SK-N-SH treated with all-trans-retinoic acid at 6 μM for 48 hours (cell line): ENCODE results near the gene CDCA8.

ENCODE experiments used
- ATAC-seq: fragments of 200-7000 bp; cut with Tn5 transposase; 3 replicates; pipeline ENCODE4 v1.9.1; 2020; ENCODE audit warnings: mild to moderate bottlenecking, moderate library complexity
- ARNTL ChIP-seq: fragments of 450-650 bp; formaldehyde crosslinking; IDR thresholded peaks from 2 replicates; pipeline ENCODE4 v1.5.0; 2020; ENCODE audit warnings: low read depth, mild to moderate bottlenecking, moderate library complexity, borderline replicate concordance
- CREB5 ChIP-seq: fragments of 250-450 bp; sonication (Bioruptor Pico); IDR thresholded peaks from 2 replicates; pipeline ENCODE4 v1.5.1; 2020; ENCODE audit warnings: low read depth, mild to moderate bottlenecking, moderate library complexity
- ESRRG ChIP-seq: fragments of 250-450 bp; sonication (Bioruptor Pico); IDR thresholded peaks from 2 replicates; pipeline ENCODE4 v1.6.1; 2021; ENCODE audit warnings: mild to moderate bottlenecking
- GLIS3 ChIP-seq: fragments of 250-450 bp; sonication (Bioruptor Pico); IDR thresholded peaks from 2 replicates; pipeline ENCODE4 v1.5.0; 2020; ENCODE audit warnings: mild to moderate bottlenecking, moderate library complexity
- ISL1 ChIP-seq: fragments of 250-450 bp; sonication (Bioruptor Pico); IDR thresholded peaks from 2 replicates; pipeline ENCODE4 v2.1.2; 2022; ENCODE audit warnings: mild to moderate bottlenecking, moderate library complexity
- OSR1 ChIP-seq: fragments of 250-450 bp; sonication (Bioruptor Pico); IDR thresholded peaks from 2 replicates; pipeline ENCODE4 v1.8.0; 2022; ENCODE audit warnings: moderate library complexity, mild to moderate bottlenecking, inconsistent platforms
- POU6F1 ChIP-seq: fragments of 250-450 bp; sonication (Bioruptor Pico); IDR thresholded peaks from 2 replicates; pipeline ENCODE4 v1.8.0; 2021; ENCODE audit warnings: low read depth, mild to moderate bottlenecking, moderate library complexity, borderline replicate concordance
- PPARA ChIP-seq: fragments of 250-450 bp; sonication (Bioruptor Pico); IDR thresholded peaks from 2 replicates; pipeline ENCODE4 v1.5.0; 2020; ENCODE audit warnings: mild to moderate bottlenecking, borderline replicate concordance
- RARB ChIP-seq: fragments of 250-450 bp; sonication (Bioruptor Pico); IDR thresholded peaks from 2 replicates; pipeline ENCODE4 v1.8.0; 2021; ENCODE audit warnings: mild to moderate bottlenecking, moderate library complexity
- SNAI2 ChIP-seq: fragments of 250-450 bp; sonication (Bioruptor Pico); IDR thresholded peaks from 2 replicates; pipeline ENCODE4 v1.5.0; 2020; ENCODE audit warnings: mild to moderate bottlenecking, moderate library complexity
- TCF4 ChIP-seq: fragments of 250-450 bp; sonication (Bioruptor Pico); IDR thresholded peaks from 2 replicates; pipeline ENCODE4 v1.8.0; 2021; ENCODE audit warnings: mild to moderate bottlenecking, moderate library complexity, borderline replicate concordance
- TOX ChIP-seq: fragments of 250-450 bp; sonication (Bioruptor Pico); IDR thresholded peaks from 2 replicates; pipeline ENCODE4 v1.8.0; 2021; ENCODE audit warnings: mild to moderate bottlenecking, moderate library complexity, borderline replicate concordance
- ZFP3 ChIP-seq: fragments of 250-450 bp; sonication (Bioruptor Pico); IDR thresholded peaks from 2 replicates; pipeline ENCODE4 v1.5.0; 2020; ENCODE audit warnings: mild to moderate bottlenecking, moderate library complexity
- ZFP30 ChIP-seq: fragments of 450-650 bp; formaldehyde crosslinking; IDR thresholded peaks from 2 replicates; pipeline ENCODE4 v1.5.0; 2022; ENCODE audit warnings: mild to moderate bottlenecking, moderate library complexity
- ZNF70 ChIP-seq: fragments of 450-650 bp; formaldehyde crosslinking; IDR thresholded peaks from 2 replicates; pipeline ENCODE4 v1.5.0; 2020; ENCODE audit warnings: mild to moderate bottlenecking, moderate library complexity
- ZNF8 ChIP-seq: fragments of 450-650 bp; formaldehyde crosslinking; IDR thresholded peaks from 2 replicates; pipeline ENCODE4 v1.5.0; 2020; ENCODE audit warnings: mild to moderate bottlenecking, moderate library complexity
- TF ChIP-seq, protein P1 (sequence below): fragments of 250-450 bp; sonication (Bioruptor Pico); IDR thresholded peaks from 2 replicates; pipeline ENCODE4 v1.5.1; 2021; ENCODE audit warnings: mild to moderate bottlenecking, moderate library complexity
- TF ChIP-seq, protein P2 (sequence below): fragments of 250-450 bp; sonication (Bioruptor Pico); IDR thresholded peaks from 2 replicates; pipeline ENCODE4 v1.5.0; 2020; ENCODE audit warnings: mild to moderate bottlenecking, moderate library complexity

The CDCA8 gene

DNA sequence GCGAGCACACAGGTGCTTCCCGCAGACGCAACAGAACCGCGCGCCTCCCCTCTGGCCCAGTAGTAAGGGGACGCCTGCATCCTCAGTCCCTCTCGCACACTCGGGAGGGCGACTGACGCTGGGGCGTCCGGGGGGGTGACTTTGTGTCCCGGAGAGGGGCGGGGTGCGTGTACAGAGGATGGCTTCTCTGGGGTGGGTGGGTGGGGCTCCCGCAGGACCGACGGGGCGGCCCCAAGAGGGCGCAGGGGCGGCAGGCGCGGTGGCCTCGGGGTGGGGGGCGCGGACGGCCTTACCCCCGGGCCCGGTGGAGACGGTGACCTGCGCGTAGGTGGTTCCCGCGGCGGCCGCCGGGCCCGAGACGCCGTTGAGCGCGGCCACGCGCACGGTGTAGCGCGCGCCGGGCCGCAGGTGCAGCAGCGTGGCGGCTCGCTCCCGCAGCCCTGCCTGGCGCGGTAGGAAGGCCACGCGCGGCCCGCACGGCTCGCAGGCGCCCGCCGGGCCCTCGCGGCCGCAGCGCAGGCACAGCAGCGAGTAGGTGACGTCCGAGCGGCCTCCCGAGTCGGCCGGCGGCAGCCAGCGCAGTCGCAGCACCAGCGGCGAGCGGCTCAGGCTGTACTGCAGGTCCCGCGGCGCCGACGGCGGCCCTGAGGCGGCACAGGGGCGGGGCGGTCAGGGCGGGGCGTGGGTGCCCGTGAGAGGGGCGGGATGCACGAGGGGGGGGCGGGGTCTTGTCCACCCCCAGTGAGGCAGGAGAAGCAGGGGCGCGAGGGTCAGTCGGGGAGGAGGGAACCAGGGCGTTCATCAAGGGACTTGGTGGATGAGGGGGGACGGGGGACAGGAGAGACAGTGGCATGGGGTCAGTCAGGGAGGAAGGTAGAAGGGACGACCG, 60.5 kb downstream of the CDCA8 start (continued):
- no peak for TF ChIP-seq ARNTL
- TF ChIP-seq, protein P1, sequence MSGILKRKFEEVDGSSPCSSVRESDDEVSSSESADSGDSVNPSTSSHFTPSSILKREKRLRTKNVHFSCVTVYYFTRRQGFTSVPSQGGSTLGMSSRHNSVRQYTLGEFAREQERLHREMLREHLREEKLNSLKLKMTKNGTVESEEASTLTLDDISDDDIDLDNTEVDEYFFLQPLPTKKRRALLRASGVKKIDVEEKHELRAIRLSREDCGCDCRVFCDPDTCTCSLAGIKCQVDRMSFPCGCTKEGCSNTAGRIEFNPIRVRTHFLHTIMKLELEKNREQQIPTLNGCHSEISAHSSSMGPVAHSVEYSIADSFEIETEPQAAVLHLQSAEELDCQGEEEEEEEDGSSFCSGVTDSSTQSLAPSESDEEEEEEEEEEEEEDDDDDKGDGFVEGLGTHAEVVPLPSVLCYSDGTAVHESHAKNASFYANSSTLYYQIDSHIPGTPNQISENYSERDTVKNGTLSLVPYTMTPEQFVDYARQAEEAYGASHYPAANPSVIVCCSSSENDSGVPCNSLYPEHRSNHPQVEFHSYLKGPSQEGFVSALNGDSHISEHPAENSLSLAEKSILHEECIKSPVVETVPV: no peak
- no peak for TF ChIP-seq OSR1
- TF ChIP-seq TOX (CRISPR knock-in tag): no peak
- no peak for TF ChIP-seq ZNF8
- TF ChIP-seq ZFP3: no peak
- no peak for TF ChIP-seq PPARA (CRISPR knock-in tag)
- TF ChIP-seq TCF4: no peak
- TF ChIP-seq GLIS3 (CRISPR knock-in tag): no peak
- TF ChIP-seq ZFP30 (CRISPR knock-in tag): no peak
- no peak for TF ChIP-seq ESRRG

DNA sequence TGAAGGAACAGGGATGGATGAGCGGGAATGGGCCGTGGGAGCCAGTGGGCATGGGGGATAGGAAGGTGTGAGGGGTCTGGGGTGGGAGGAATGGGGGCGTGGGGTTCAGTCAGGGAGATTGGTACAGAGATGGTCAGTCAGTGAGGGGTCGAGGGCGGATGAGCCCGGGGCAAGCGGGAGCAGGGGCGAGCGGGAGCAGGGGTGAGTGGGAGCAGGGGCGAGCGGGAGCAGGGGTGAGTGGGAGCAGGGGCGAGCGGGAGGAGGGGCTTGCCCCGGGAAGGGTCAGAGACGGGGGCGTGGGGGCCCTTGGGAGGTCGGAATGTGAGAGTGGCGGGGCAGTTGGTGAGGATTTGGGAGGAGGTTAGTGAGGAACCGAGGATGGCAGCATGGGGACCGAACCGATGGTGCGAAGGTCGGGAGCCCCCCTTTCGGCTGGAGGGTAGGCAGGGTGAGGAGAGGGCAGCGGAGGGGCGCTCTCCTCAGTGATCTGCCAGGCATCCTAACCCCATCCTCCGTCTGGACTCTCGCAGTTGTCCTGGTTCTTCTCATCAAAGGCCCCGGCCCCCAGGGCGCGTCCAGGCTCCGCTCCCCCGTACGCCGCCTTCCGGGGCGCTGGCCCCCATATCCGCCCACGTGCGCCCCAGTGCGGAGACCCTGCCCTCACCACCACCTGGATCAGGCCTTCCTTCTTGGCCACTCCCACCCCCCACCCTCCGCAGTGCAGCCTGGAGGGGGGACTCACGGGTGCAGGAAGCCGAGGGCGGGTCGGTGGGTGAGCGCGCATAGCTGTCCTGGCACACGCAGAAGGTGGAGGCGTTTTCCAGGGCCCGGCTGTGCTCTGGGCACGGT, 61.4 kb downstream of the CDCA8 start:
- no peak for ATAC-seq

DNA sequence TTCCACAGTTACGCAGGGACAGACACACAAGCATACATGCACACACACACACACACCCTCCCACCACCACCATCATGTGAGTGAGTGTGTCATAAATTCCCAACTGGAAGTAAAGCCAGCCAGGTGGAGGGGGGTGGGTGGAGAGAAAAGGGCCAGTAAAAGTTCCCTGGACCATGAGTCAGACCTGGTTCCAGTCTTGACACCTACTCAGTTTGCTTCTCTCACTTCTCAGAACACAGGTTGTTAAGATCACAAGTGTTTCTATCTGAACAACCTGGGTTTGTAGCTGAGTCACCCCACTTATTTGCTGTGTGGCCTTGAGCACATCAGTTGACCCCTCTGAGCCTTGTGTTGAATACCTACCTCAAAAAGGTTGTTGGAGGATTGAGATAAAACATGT, 63.0 kb downstream of the CDCA8 start:
- no peak for ATAC-seq
- TF ChIP-seq TCF4 (no peak), POU6F1 (CRISPR knock-in tag) (no peak), CREB5 (CRISPR knock-in tag) (no peak), RARB (CRISPR knock-in tag) (no peak), SNAI2 (no peak), ZFP30 (CRISPR knock-in tag) (no peak), ZFP3 (no peak), TOX (CRISPR knock-in tag) (no peak), PPARA (CRISPR knock-in tag) (no peak), GLIS3 (CRISPR knock-in tag) (no peak), ISL1 (CRISPR knock-in tag) (no peak)
- TF ChIP-seq, protein P1: no peak
- TF ChIP-seq, protein P2, sequence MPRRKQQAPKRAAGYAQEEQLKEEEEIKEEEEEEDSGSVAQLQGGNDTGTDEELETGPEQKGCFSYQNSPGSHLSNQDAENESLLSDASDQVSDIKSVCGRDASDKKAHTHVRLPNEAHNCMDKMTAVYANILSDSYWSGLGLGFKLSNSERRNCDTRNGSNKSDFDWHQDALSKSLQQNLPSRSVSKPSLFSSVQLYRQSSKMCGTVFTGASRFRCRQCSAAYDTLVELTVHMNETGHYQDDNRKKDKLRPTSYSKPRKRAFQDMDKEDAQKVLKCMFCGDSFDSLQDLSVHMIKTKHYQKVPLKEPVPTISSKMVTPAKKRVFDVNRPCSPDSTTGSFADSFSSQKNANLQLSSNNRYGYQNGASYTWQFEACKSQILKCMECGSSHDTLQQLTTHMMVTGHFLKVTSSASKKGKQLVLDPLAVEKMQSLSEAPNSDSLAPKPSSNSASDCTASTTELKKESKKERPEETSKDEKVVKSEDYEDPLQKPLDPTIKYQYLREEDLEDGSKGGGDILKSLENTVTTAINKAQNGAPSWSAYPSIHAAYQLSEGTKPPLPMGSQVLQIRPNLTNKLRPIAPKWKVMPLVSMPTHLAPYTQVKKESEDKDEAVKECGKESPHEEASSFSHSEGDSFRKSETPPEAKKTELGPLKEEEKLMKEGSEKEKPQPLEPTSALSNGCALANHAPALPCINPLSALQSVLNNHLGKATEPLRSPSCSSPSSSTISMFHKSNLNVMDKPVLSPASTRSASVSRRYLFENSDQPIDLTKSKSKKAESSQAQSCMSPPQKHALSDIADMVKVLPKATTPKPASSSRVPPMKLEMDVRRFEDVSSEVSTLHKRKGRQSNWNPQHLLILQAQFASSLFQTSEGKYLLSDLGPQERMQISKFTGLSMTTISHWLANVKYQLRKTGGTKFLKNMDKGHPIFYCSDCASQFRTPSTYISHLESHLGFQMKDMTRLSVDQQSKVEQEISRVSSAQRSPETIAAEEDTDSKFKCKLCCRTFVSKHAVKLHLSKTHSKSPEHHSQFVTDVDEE (CRISPR knock-in tag): no peak
- TF ChIP-seq, all 23 proteins: peak for 0

More for the DNA sequence above, 61.4 kb downstream of the CDCA8 start:
- TF ChIP-seq TCF4 (no peak), ZNF70 (CRISPR knock-in tag) (no peak)
